Midbrain (tissue), 1 donor: ENCODE data around the gene TTC27.
"Not testable (repeated sequence)": the region's sequence is repeated elsewhere in the genome, so short reads cannot be mapped to it uniquely, and the experiment has no call there.

Source experiments
- DNase-seq: peaks from one replicate; lab custom pipeline; 2025; lab: John Stamatoyannopoulos, UW

The TTC27 gene

GRCh38 chr2:32627814-32628579, at the start of gene TTC27:
TTC27 (plus strand) TSS chr2:32628050; CDS start chr2:32628293, 243 bp downstream.
- peak; percentile 95 for DNase-seq

GRCh38 chr2:32591669-32592463, 36.0 kb upstream of the TTC27 start:
- no peak for DNase-seq

GRCh38 chr2:32594573-32594972, 33.3 kb upstream of the TTC27 start:
- no peak for DNase-seq

- DNase-seq: no peak
Observed at GRCh38 chr2:32611366-32611765, 16.5 kb upstream of the TTC27 start.

- no peak for DNase-seq
Observed at GRCh38 chr2:32611771-32612170, 16.1 kb upstream of the TTC27 start.

- DNase-seq: no peak
Observed at GRCh38 chr2:32614084-32614483, 13.8 kb upstream of the TTC27 start.

- no peak for DNase-seq
Observed at GRCh38 chr2:32617599-32618189, 10.2 kb upstream of the TTC27 start.

GRCh38 chr2:32622570-32623310, 5.1 kb upstream of the TTC27 start:
- DNase-seq: peak; percentile 10

- DNase-seq: no peak
Observed at GRCh38 chr2:32623311-32623706, 4.5 kb upstream of the TTC27 start.

- no peak for DNase-seq
Observed at GRCh38 chr2:32624812-32625211, 3.0 kb upstream of the TTC27 start.

- DNase-seq: no peak
Observed at GRCh38 chr2:32626639-32627221, 1.1 kb upstream of the TTC27 start.

GRCh38 chr2:32627441-32627813, 423 bp upstream of the TTC27 start:
- no peak for DNase-seq

- no peak for DNase-seq
Observed at GRCh38 chr2:32632089-32632488, 4.2 kb downstream of the TTC27 start.

GRCh38 chr2:32633040-32633439, 5.2 kb downstream of the TTC27 start:
- no peak for DNase-seq

- not testable (repeated sequence) for DNase-seq
Observed at GRCh38 chr2:32638548-32638947, 10.7 kb downstream of the TTC27 start.

- no peak for DNase-seq
Observed at GRCh38 chr2:32641180-32641579, 13.3 kb downstream of the TTC27 start.

GRCh38 chr2:32647180-32647651, 19.4 kb downstream of the TTC27 start:
- no peak for DNase-seq

- no peak for DNase-seq
Observed at GRCh38 chr2:32652555-32653209, 24.8 kb downstream of the TTC27 start.

- DNase-seq: no peak
Observed at GRCh38 chr2:32656069-32656468, 28.2 kb downstream of the TTC27 start.

GRCh38 chr2:32663864-32664263, 36.0 kb downstream of the TTC27 start:
- DNase-seq: no peak

- DNase-seq: no peak
Observed at GRCh38 chr2:32666704-32667103, 38.9 kb downstream of the TTC27 start.
